AG09319 (cell line): ENCODE data around the gene CTNNBIP1.

Experiments
- DNase-seq: peaks from one replicate; pipeline ENCODE4 v3.0.0-alpha.2; 2010; ENCODE audit warnings: low read depth; ENCODE audit errors: extremely low read depth
- CTCF ChIP-seq: IDR thresholded peaks from 2 replicates; pipeline ENCODE4 v1.5.1; 2011; ENCODE audit warnings: low read depth, mild to moderate bottlenecking, inconsistent platforms, low read length, moderate library complexity

CTNNBIP1 gene

GRCh38 chr1:9846611-9847171, 63.4 kb downstream of the CTNNBIP1 start:
- no peak for TF ChIP-seq CTCF
- no peak for DNase-seq

GRCh38 chr1:9845914-9846313, 64.2 kb downstream of the CTNNBIP1 start:
- TF ChIP-seq CTCF, result no peak

GRCh38 chr1:9844756-9845155, 65.3 kb downstream of the CTNNBIP1 start:
- TF ChIP-seq CTCF, result no peak
- DNase-seq, result no peak

More at GRCh38 chr1:9845914-9846313, 64.2 kb downstream of the CTNNBIP1 start:
- DNase-seq, result no peak

GRCh38 chr1:9844106-9844505, 66.0 kb downstream of the CTNNBIP1 start:
- TF ChIP-seq CTCF, result no peak
- DNase-seq, result no peak

GRCh38 chr1:9843576-9843945, 66.5 kb downstream of the CTNNBIP1 start:
- no peak for DNase-seq
- no peak for TF ChIP-seq CTCF

GRCh38 chr1:9842781-9843575, 67.1 kb downstream of the CTNNBIP1 start:
- no peak for DNase-seq
- no peak for TF ChIP-seq CTCF

GRCh38 chr1:9842073-9842711, 67.9 kb downstream of the CTNNBIP1 start:
- no peak for DNase-seq
- no peak for TF ChIP-seq CTCF
